Fibroblast of the aortic adventitia (primary cell): ENCODE results near the gene PSTK. TPM values are rescaled to one million over a fixed set of nuclear protein-coding genes. Genes with fewer than 3 reads are reported as not detected.

ENCODE experiments used
- DNase-seq: peaks from one replicate; pipeline ENCODE4 v3.0.0-alpha.2; 2010; ENCODE audit warnings: low read depth
- H3K4me3 ChIP-seq: 2 replicates; pipeline ENCODE4 v1.5.1; 2011; ENCODE audit warnings: low read depth, mild to moderate bottlenecking, control low read depth, low read length, moderate library complexity
- total RNA-seq: library from RNA; depleted of rRNA; stranded (reverse); fragments of >200 nt; gene quantifications from 2 replicates; pipeline ENCODE4 v1.2.3, GENCODE V29; 2012; ENCODE audit warnings: low replicate concordance
- TF ChIP-seq, protein P1 (sequence below): IDR thresholded peaks from 2 replicates; pipeline ENCODE4 v1.5.1; 2011; ENCODE audit warnings: mild to moderate bottlenecking, low read length, control low read depth, inconsistent platforms; ENCODE audit not compliant: insufficient read depth

The PSTK gene
- total RNA-seq, 1 donor, result 4.7 TPM

DNA sequence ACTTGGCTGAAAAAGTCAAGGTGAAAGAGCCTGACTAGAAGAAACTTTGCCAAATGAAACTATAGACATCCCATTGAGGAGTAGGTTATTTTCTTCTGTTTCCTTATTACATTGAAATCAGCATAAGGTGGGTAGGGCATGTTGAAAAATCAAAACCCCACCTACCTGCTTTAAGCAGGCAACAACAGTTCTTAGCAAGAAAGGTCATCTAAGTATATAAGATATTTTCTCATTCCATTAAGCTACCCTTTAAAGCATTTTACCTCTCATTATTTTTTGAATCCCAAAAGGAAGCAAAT lies 59.4 kb downstream of the PSTK start:
- no peak overlapping the region for H3K4me3 ChIP-seq
- DNase-seq, result no peak
- TF ChIP-seq, protein P1, sequence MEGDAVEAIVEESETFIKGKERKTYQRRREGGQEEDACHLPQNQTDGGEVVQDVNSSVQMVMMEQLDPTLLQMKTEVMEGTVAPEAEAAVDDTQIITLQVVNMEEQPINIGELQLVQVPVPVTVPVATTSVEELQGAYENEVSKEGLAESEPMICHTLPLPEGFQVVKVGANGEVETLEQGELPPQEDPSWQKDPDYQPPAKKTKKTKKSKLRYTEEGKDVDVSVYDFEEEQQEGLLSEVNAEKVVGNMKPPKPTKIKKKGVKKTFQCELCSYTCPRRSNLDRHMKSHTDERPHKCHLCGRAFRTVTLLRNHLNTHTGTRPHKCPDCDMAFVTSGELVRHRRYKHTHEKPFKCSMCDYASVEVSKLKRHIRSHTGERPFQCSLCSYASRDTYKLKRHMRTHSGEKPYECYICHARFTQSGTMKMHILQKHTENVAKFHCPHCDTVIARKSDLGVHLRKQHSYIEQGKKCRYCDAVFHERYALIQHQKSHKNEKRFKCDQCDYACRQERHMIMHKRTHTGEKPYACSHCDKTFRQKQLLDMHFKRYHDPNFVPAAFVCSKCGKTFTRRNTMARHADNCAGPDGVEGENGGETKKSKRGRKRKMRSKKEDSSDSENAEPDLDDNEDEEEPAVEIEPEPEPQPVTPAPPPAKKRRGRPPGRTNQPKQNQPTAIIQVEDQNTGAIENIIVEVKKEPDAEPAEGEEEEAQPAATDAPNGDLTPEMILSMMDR, result no peak

Other genes starting within 250 kb of the PSTK start
- 0.72 and 1.4 TPM in 2 replicates for gene CUZD1, start 134.5 kb upstream of the PSTK start, total RNA-seq
- gene FAM24B, start 100.8 kb upstream of the PSTK start, total RNA-seq, result 3.1 and 4.3 TPM in 2 replicates
- gene FAM24A, start 69.8 kb upstream of the PSTK start, total RNA-seq, result not detected in 2 replicates
- gene C10orf88, start 26.2 kb upstream of the PSTK start, total RNA-seq, result 5.9 and 7.8 TPM in 2 replicates
- 3.4 and 8.9 TPM in 2 replicates for gene IKZF5, start 28.4 kb downstream of the PSTK start, total RNA-seq
- gene ACADSB, start 28.6 kb downstream of the PSTK start, total RNA-seq, result 7.4 and 11.4 TPM in 2 replicates
- not detected in 2 replicates for gene HMX3, start 155.6 kb downstream of the PSTK start, total RNA-seq
- gene HMX2, start 167.7 kb downstream of the PSTK start, total RNA-seq, result not detected in 2 replicates
- gene BUB3, start 174.0 kb downstream of the PSTK start, total RNA-seq, result 113 and 182 TPM in 2 replicates